HG03064 (cell line): Measurements from ENCODE around the gene SLC25A21.

Source experiments
- ATAC-seq: cut with Tn5 transposase; IDR thresholded peaks from one replicate; pipeline ENCODE4 v1.9.1; 2021; ENCODE audit warnings: low read depth; ENCODE audit not compliant: unreplicated experiment

SLC25A21 gene

GRCh38 chr14:36791402-36791801 is 381.0 kb downstream of the SLC25A21 start:
- ATAC-seq, result no peak

- ATAC-seq, result no peak
These were observed 386.9 kb downstream of the SLC25A21 start for GRCh38 chr14:36785511-36785910.

GRCh38 chr14:36784541-36784940 is 387.9 kb downstream of the SLC25A21 start:
- ATAC-seq, result no peak

GRCh38 chr14:36781897-36782296 is 390.5 kb downstream of the SLC25A21 start:
- ATAC-seq, result no peak

GRCh38 chr14:36773558-36773957 is 398.8 kb downstream of the SLC25A21 start:
- no peak for ATAC-seq

GRCh38 chr14:36773136-36773540 is 399.3 kb downstream of the SLC25A21 start:
- no peak for ATAC-seq

GRCh38 chr14:36771028-36771640 is 401.3 kb downstream of the SLC25A21 start:
- ATAC-seq, result no peak

- no peak for ATAC-seq
These were observed 403.6 kb downstream of the SLC25A21 start for GRCh38 chr14:36768638-36769337.

- ATAC-seq, result no peak
These were observed 404.7 kb downstream of the SLC25A21 start for GRCh38 chr14:36767603-36768281.

- no peak for ATAC-seq
These were observed 405.4 kb downstream of the SLC25A21 start for GRCh38 chr14:36766974-36767373.

GRCh38 chr14:36757734-36758601 is 414.4 kb downstream of the SLC25A21 start:
- no peak for ATAC-seq

- ATAC-seq, result no peak
These were observed 416.2 kb downstream of the SLC25A21 start for GRCh38 chr14:36756226-36756625.

- no peak for ATAC-seq
These were observed 416.6 kb downstream of the SLC25A21 start for GRCh38 chr14:36755756-36756155.

GRCh38 chr14:36751920-36752319 is 420.5 kb downstream of the SLC25A21 start:
- no peak for ATAC-seq

- ATAC-seq, result no peak
These were observed 421.3 kb downstream of the SLC25A21 start for GRCh38 chr14:36751106-36751505.

GRCh38 chr14:36750244-36750643 is 422.2 kb downstream of the SLC25A21 start:
- ATAC-seq, result no peak

GRCh38 chr14:36748610-36749213 is 423.7 kb downstream of the SLC25A21 start:
- no peak for ATAC-seq

GRCh38 chr14:36747411-36748184 is 424.8 kb downstream of the SLC25A21 start:
- no peak for ATAC-seq

- ATAC-seq, result no peak
These were observed 425.5 kb downstream of the SLC25A21 start for GRCh38 chr14:36746872-36747271.

- no peak for ATAC-seq
These were observed 430.5 kb downstream of the SLC25A21 start for GRCh38 chr14:36741858-36742257.
